HepG2 (cell line): ENCODE measurements around the gene LCAT. TPM values are rescaled to one million over a fixed set of nuclear protein-coding genes. Genes with fewer than 3 reads are reported as not detected.

ENCODE experiments used
- CREBL2 ChIP-seq: sonication (generic); formaldehyde crosslinking; IDR thresholded peaks from 2 replicates; pipeline ENCODE4 v1.8.1; 2023; ENCODE audit warnings: missing genetic modification reagents, mild to moderate bottlenecking, borderline replicate concordance
- FLYWCH1 ChIP-seq: sonication (generic); formaldehyde crosslinking; IDR thresholded peaks from 2 replicates; pipeline ENCODE4 v1.8.1; 2023; ENCODE audit warnings: mild to moderate bottlenecking, missing genetic modification reagents
- GZF1 ChIP-seq: sonication (generic); formaldehyde crosslinking; IDR thresholded peaks from 2 replicates; pipeline ENCODE4 v1.5.1; 2020; ENCODE audit warnings: mild to moderate bottlenecking, missing genetic modification reagents
- HBP1 ChIP-seq: IDR thresholded peaks from 2 replicates; pipeline ENCODE4 v1.6.1; 2016; ENCODE audit warnings: low read depth, control low read depth
- HIVEP1 ChIP-seq: sonication (generic); formaldehyde crosslinking; IDR thresholded peaks from 2 replicates; pipeline ENCODE4 v1.4.0; 2020; ENCODE audit warnings: mild to moderate bottlenecking, missing genetic modification reagents
- HNF1B ChIP-seq: sonication (generic); formaldehyde crosslinking; IDR thresholded peaks from 2 replicates; pipeline ENCODE4 v1.5.1; 2020; ENCODE audit warnings: mild to moderate bottlenecking, moderate library complexity, missing genetic modification reagents
- JDP2 ChIP-seq: sonication (generic); formaldehyde crosslinking; IDR thresholded peaks from 2 replicates; pipeline ENCODE4 v1.8.1; 2022; ENCODE audit warnings: missing genetic modification reagents, borderline replicate concordance
- JUNB ChIP-seq: sonication (generic); formaldehyde crosslinking; IDR thresholded peaks from 2 replicates; pipeline ENCODE4 v1.8.0; 2022; ENCODE audit warnings: missing genetic modification reagents, mild to moderate bottlenecking, borderline replicate concordance
- JUND ChIP-seq: sonication (generic); formaldehyde crosslinking; IDR thresholded peaks from 2 replicates; pipeline ENCODE4 v1.8.0; 2022; ENCODE audit warnings: mild to moderate bottlenecking, missing genetic modification reagents
- KDM3A ChIP-seq: IDR thresholded peaks from 2 replicates; pipeline ENCODE4 v1.6.1; 2018; ENCODE audit warnings: low read depth, missing compliant biosample characterization
- MED1 ChIP-seq: sonication (generic); formaldehyde crosslinking; IDR thresholded peaks from 2 replicates; pipeline ENCODE4 v1.4.0; 2020; ENCODE audit warnings: missing genetic modification reagents
- MYC ChIP-seq: sonication (generic); formaldehyde crosslinking; IDR thresholded peaks from 2 replicates; pipeline ENCODE4 v1.9.0; 2021; ENCODE audit warnings: missing genetic modification reagents, borderline replicate concordance
- MYNN ChIP-seq: sonication (generic); formaldehyde crosslinking; IDR thresholded peaks from 2 replicates; pipeline ENCODE4 v1.4.0; 2020; ENCODE audit warnings: mild to moderate bottlenecking, low read depth, missing genetic modification reagents
- NFRKB ChIP-seq: fragments of 450-650 bp; IDR thresholded peaks from 2 replicates; pipeline ENCODE4 v1.6.1; 2017
- PRMT3 ChIP-seq: sonication (generic); formaldehyde crosslinking; IDR thresholded peaks from 2 replicates; pipeline ENCODE4 v1.8.1; 2022; ENCODE audit warnings: low read depth, mild to moderate bottlenecking, moderate library complexity, missing genetic modification reagents, borderline replicate concordance
- RCOR2 ChIP-seq: IDR thresholded peaks from 2 replicates; pipeline ENCODE4 v1.6.1; 2016; ENCODE audit warnings: missing biosample characterization, missing genetic modification reagents
- RXRB ChIP-seq: IDR thresholded peaks from 2 replicates; pipeline ENCODE4 v1.6.1; 2016; ENCODE audit warnings: borderline replicate concordance, missing genetic modification reagents, missing compliant biosample characterization
- SIN3B ChIP-seq: fragments of 150-350 bp; IDR thresholded peaks from 2 replicates; pipeline ENCODE4 v1.6.1; 2014; ENCODE audit warnings: low read length
- SSRP1 ChIP-seq: IDR thresholded peaks from 2 replicates; pipeline ENCODE4 v1.6.1; 2016; ENCODE audit warnings: control low read depth
- ZNF121 ChIP-seq: sonication (generic); formaldehyde crosslinking; IDR thresholded peaks from 2 replicates; pipeline ENCODE4 v1.5.0; 2020; ENCODE audit warnings: mild to moderate bottlenecking, missing genetic modification reagents
- ZNF263 ChIP-seq: sonication (generic); formaldehyde crosslinking; IDR thresholded peaks from 2 replicates; pipeline ENCODE4 v1.4.0; 2020; ENCODE audit warnings: missing genetic modification reagents
- ZNF317 ChIP-seq: sonication (generic); formaldehyde crosslinking; IDR thresholded peaks from 2 replicates; pipeline ENCODE4 v1.5.0; 2020; ENCODE audit warnings: mild to moderate bottlenecking, missing genetic modification reagents
- polyA plus RNA-seq, 8 experiments: library from polyadenylated mRNA; depleted of rRNA in 3 of 8; stranded (reverse) in 7 of 8; unstranded in 1 of 8; fragments of >200 nt; fragmentation: Illumina TruSeq in 4 of 8; extraction: Trizol in 4 of 8; gene quantifications; 2 replicates each; pipeline versions ENCODE4 v1.2.1 to v1.2.3, GENCODE V29; 2011 to 2016; ENCODE audit warnings: low read depth in 4 of 8, missing spikeins in 1 of 8, mixed read lengths in 1 of 8; ENCODE audit not compliant: insufficient read depth in 1 of 8
- total RNA-seq, 5 experiments: library from RNA; depleted of rRNA; stranded (reverse); fragments of >200 nt; fragmentation: Illumina TruSeq; extraction: Trizol; gene quantifications; 2 replicates each; pipeline ENCODE4 v1.2.3, GENCODE V29; 2016; ENCODE audit warnings: low read depth in 1 of 5
- TF ChIP-seq, protein P1 (sequence below): sonication (generic); formaldehyde crosslinking; IDR thresholded peaks from 2 replicates; pipeline ENCODE4 v1.4.0; 2020; ENCODE audit warnings: missing genetic modification reagents

Gene LCAT
- total and polyA plus RNA-seq, 2 of the 13 experiments (the other 11 are each of a cell fraction or from before 2014, with no cell fraction given), result 36.1 to 38.9 TPM

- TF ChIP-seq, protein P1, sequence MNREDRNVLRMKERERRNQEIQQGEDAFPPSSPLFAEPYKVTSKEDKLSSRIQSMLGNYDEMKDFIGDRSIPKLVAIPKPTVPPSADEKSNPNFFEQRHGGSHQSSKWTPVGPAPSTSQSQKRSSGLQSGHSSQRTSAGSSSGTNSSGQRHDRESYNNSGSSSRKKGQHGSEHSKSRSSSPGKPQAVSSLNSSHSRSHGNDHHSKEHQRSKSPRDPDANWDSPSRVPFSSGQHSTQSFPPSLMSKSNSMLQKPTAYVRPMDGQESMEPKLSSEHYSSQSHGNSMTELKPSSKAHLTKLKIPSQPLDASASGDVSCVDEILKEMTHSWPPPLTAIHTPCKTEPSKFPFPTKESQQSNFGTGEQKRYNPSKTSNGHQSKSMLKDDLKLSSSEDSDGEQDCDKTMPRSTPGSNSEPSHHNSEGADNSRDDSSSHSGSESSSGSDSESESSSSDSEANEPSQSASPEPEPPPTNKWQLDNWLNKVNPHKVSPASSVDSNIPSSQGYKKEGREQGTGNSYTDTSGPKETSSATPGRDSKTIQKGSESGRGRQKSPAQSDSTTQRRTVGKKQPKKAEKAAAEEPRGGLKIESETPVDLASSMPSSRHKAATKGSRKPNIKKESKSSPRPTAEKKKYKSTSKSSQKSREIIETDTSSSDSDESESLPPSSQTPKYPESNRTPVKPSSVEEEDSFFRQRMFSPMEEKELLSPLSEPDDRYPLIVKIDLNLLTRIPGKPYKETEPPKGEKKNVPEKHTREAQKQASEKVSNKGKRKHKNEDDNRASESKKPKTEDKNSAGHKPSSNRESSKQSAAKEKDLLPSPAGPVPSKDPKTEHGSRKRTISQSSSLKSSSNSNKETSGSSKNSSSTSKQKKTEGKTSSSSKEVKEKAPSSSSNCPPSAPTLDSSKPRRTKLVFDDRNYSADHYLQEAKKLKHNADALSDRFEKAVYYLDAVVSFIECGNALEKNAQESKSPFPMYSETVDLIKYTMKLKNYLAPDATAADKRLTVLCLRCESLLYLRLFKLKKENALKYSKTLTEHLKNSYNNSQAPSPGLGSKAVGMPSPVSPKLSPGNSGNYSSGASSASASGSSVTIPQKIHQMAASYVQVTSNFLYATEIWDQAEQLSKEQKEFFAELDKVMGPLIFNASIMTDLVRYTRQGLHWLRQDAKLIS (CRISPR knock-in tag), result peak; percentile 57; the same call in 1 of the 2 replicates
- TF ChIP-seq ZNF317 (CRISPR knock-in tag), result peak; percentile 63
- 0 out of 2 replicates have a peak, but pooled peaks have one; percentile 29 for TF ChIP-seq HIVEP1 (CRISPR knock-in tag)
- no peak for TF ChIP-seq NFRKB
- 0 out of 2 replicates have a peak, but pooled peaks have one; percentile 28 for TF ChIP-seq CREBL2 (CRISPR knock-in tag)
- peak; percentile 5; the same call in 1 of the 2 replicates for TF ChIP-seq SSRP1 (CRISPR knock-in tag)
- 0 out of 2 replicates have a peak, but pooled peaks have one; percentile 13 for TF ChIP-seq PRMT3 (CRISPR knock-in tag)
- TF ChIP-seq ZNF121 (CRISPR knock-in tag), result peak; percentile 15; the same call in 1 of the 2 replicates
- TF ChIP-seq RXRB (CRISPR knock-in tag), result peak; percentile 3; the same call in 1 of the 2 replicates
- TF ChIP-seq MYNN, result no peak
- TF ChIP-seq KDM3A, result no peak
- no peak for TF ChIP-seq SIN3B
- no peak for TF ChIP-seq ZNF263 (CRISPR knock-in tag)
- peak; percentile 18; the same call in 1 of the 2 replicates for TF ChIP-seq HBP1 (CRISPR knock-in tag)
- peak; percentile 2; the same call in 1 of the 2 replicates for TF ChIP-seq MED1 (CRISPR knock-in tag)
- no peak for TF ChIP-seq FLYWCH1 (CRISPR knock-in tag)
- TF ChIP-seq HNF1B (CRISPR knock-in tag), result peak; percentile 64; the same call in 1 of the 2 replicates
- no peak for TF ChIP-seq RCOR2 (CRISPR knock-in tag)
- TF ChIP-seq JUNB, result 0 out of 2 replicates have a peak, but pooled peaks have one; percentile 30
- TF ChIP-seq JUND, result 0 out of 2 replicates have a peak, but pooled peaks have one; percentile 5
- TF ChIP-seq JDP2, result no peak
- TF ChIP-seq GZF1, result 0 out of 2 replicates have a peak, but pooled peaks have one; percentile 26
- TF ChIP-seq MYC, result 0 out of 2 replicates have a peak, but pooled peaks have one; percentile 38
Measured at GRCh38 chr16:67967183-67967957, 23.4 kb upstream of the LCAT start (continued).
